ENCODE data around the gene ZNF526.
A peak's percentile ranks its signal among the peaks of the same experiment; 100 is the strongest.

Gene ZNF526

GRCh38 chr19:42244347-42245220 is 24.5 kb downstream of the ZNF526 start (continued):
- TF ChIP-seq, protein P1, sequence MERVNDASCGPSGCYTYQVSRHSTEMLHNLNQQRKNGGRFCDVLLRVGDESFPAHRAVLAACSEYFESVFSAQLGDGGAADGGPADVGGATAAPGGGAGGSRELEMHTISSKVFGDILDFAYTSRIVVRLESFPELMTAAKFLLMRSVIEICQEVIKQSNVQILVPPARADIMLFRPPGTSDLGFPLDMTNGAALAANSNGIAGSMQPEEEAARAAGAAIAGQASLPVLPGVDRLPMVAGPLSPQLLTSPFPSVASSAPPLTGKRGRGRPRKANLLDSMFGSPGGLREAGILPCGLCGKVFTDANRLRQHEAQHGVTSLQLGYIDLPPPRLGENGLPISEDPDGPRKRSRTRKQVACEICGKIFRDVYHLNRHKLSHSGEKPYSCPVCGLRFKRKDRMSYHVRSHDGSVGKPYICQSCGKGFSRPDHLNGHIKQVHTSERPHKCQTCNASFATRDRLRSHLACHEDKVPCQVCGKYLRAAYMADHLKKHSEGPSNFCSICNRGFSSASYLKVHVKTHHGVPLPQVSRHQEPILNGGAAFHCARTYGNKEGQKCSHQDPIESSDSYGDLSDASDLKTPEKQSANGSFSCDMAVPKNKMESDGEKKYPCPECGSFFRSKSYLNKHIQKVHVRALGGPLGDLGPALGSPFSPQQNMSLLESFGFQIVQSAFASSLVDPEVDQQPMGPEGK (tag by site-specific recombination; IDR thresholded peaks at IDR 0.05) = peak; percentile 85
- TF ChIP-seq EGR2 (tag by site-specific recombination; IDR thresholded peaks at IDR 0.05; ENCODE audit: low read depth) (peak; percentile 10; the same call in 1 of the 2 replicates), ZNF473 (tag by site-specific recombination; IDR thresholded peaks at IDR 0.05) (no peak), ZNF658 (tag by site-specific recombination; IDR thresholded peaks at IDR 0.05) (no peak), ZNF830 (tag by site-specific recombination; IDR thresholded peaks at IDR 0.05; ENCODE audit: low read depth) (no peak), ZNF433 (tag by site-specific recombination; IDR thresholded peaks at IDR 0.05; ENCODE audit: low read depth) (no peak), ZNF302 (tag by site-specific recombination; IDR thresholded peaks at IDR 0.05; ENCODE audit: low read depth) (no peak), ZNF530 (tag by site-specific recombination; IDR thresholded peaks at IDR 0.05; ENCODE audit: low read depth) (no peak), MZF1 (tag by site-specific recombination; IDR thresholded peaks at IDR 0.05; ENCODE audit: borderline replicate concordance) (no peak), REST (tag by site-specific recombination; IDR thresholded peaks at IDR 0.05) (no peak), ZNF146 (tag by site-specific recombination; IDR thresholded peaks at IDR 0.05) (no peak), ZNF629 (tag by site-specific recombination; IDR thresholded peaks at IDR 0.05) (peak; percentile 64), ZBTB49 (tag by site-specific recombination; IDR thresholded peaks at IDR 0.05; ENCODE audit: low read depth) (no peak), ZNF677 (tag by site-specific recombination; IDR thresholded peaks at IDR 0.05) (no peak), ZNF621 (tag by site-specific recombination; IDR thresholded peaks at IDR 0.05) (no peak), ZNF391 (tag by site-specific recombination; IDR thresholded peaks at IDR 0.05; ENCODE audit: borderline replicate concordance, low read depth) (no peak), ZNF140 (tag by site-specific recombination; IDR thresholded peaks at IDR 0.05) (no peak)
- TF ChIP-seq, protein P2, sequence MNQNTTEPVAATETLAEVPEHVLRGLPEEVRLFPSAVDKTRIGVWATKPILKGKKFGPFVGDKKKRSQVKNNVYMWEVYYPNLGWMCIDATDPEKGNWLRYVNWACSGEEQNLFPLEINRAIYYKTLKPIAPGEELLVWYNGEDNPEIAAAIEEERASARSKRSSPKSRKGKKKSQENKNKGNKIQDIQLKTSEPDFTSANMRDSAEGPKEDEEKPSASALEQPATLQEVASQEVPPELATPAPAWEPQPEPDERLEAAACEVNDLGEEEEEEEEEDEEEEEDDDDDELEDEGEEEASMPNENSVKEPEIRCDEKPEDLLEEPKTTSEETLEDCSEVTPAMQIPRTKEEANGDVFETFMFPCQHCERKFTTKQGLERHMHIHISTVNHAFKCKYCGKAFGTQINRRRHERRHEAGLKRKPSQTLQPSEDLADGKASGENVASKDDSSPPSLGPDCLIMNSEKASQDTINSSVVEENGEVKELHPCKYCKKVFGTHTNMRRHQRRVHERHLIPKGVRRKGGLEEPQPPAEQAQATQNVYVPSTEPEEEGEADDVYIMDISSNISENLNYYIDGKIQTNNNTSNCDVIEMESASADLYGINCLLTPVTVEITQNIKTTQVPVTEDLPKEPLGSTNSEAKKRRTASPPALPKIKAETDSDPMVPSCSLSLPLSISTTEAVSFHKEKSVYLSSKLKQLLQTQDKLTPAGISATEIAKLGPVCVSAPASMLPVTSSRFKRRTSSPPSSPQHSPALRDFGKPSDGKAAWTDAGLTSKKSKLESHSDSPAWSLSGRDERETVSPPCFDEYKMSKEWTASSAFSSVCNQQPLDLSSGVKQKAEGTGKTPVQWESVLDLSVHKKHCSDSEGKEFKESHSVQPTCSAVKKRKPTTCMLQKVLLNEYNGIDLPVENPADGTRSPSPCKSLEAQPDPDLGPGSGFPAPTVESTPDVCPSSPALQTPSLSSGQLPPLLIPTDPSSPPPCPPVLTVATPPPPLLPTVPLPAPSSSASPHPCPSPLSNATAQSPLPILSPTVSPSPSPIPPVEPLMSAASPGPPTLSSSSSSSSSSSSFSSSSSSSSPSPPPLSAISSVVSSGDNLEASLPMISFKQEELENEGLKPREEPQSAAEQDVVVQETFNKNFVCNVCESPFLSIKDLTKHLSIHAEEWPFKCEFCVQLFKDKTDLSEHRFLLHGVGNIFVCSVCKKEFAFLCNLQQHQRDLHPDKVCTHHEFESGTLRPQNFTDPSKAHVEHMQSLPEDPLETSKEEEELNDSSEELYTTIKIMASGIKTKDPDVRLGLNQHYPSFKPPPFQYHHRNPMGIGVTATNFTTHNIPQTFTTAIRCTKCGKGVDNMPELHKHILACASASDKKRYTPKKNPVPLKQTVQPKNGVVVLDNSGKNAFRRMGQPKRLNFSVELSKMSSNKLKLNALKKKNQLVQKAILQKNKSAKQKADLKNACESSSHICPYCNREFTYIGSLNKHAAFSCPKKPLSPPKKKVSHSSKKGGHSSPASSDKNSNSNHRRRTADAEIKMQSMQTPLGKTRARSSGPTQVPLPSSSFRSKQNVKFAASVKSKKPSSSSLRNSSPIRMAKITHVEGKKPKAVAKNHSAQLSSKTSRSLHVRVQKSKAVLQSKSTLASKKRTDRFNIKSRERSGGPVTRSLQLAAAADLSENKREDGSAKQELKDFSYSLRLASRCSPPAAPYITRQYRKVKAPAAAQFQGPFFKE (tag by site-specific recombination; IDR thresholded peaks at IDR 0.05; ENCODE audit: borderline replicate concordance) = no peak
- TF ChIP-seq, protein P3, sequence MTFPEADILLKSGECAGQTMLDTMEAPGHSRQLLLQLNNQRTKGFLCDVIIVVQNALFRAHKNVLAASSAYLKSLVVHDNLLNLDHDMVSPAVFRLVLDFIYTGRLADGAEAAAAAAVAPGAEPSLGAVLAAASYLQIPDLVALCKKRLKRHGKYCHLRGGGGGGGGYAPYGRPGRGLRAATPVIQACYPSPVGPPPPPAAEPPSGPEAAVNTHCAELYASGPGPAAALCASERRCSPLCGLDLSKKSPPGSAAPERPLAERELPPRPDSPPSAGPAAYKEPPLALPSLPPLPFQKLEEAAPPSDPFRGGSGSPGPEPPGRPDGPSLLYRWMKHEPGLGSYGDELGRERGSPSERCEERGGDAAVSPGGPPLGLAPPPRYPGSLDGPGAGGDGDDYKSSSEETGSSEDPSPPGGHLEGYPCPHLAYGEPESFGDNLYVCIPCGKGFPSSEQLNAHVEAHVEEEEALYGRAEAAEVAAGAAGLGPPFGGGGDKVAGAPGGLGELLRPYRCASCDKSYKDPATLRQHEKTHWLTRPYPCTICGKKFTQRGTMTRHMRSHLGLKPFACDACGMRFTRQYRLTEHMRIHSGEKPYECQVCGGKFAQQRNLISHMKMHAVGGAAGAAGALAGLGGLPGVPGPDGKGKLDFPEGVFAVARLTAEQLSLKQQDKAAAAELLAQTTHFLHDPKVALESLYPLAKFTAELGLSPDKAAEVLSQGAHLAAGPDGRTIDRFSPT (tag by site-specific recombination; IDR thresholded peaks at IDR 0.05) = no peak
- TF ChIP-seq, protein P4, sequence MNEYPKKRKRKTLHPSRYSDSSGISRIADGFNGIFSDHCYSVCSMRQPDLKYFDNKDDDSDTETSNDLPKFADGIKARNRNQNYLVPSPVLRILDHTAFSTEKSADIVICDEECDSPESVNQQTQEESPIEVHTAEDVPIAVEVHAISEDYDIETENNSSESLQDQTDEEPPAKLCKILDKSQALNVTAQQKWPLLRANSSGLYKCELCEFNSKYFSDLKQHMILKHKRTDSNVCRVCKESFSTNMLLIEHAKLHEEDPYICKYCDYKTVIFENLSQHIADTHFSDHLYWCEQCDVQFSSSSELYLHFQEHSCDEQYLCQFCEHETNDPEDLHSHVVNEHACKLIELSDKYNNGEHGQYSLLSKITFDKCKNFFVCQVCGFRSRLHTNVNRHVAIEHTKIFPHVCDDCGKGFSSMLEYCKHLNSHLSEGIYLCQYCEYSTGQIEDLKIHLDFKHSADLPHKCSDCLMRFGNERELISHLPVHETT (tag by site-specific recombination; IDR thresholded peaks at IDR 0.05) = 0 out of 2 replicates have a peak, but pooled peaks have one; percentile 51

Measured in HEK293 (cell line).